ENCODE measurements around the gene LSR.
"Not testable (repeated sequence)": the region's sequence is repeated elsewhere in the genome, so short reads cannot be mapped to it uniquely, and the experiment has no call there.

The LSR gene

GRCh38 chr19:35219008-35219407, 29.8 kb upstream of the LSR start:
- no peak for DNase-seq

GRCh38 chr19:35220315-35220921, 28.4 kb upstream of the LSR start:
- peak; percentile 65 for DNase-seq

- DNase-seq: not testable (repeated sequence)
Observed at GRCh38 chr19:35220973-35221590, 27.7 kb upstream of the LSR start.

- no peak for DNase-seq
Observed at GRCh38 chr19:35222373-35223015, 26.3 kb upstream of the LSR start.

- no peak for DNase-seq
Observed at GRCh38 chr19:35223084-35223790, 25.6 kb upstream of the LSR start.

GRCh38 chr19:35223862-35224505, 24.8 kb upstream of the LSR start:
- no peak for DNase-seq

- DNase-seq: no peak
Observed at GRCh38 chr19:35224681-35225571, 23.9 kb upstream of the LSR start.

- DNase-seq: no peak
Observed at GRCh38 chr19:35225951-35226350, 22.9 kb upstream of the LSR start.

- DNase-seq: no peak
Observed at GRCh38 chr19:35226748-35227147, 22.1 kb upstream of the LSR start.

- no peak for DNase-seq
Observed at GRCh38 chr19:35228177-35228930, 20.4 kb upstream of the LSR start, which contains the start of gene FAM187B. TSS of gene FAM187B (minus strand) at chr19:35228739. CDS start at chr19:35228680, 59 bp downstream.

- DNase-seq: no peak
Observed at GRCh38 chr19:35229601-35230000, 19.2 kb upstream of the LSR start.

- no peak for DNase-seq
Observed at GRCh38 chr19:35231956-35232645, 16.7 kb upstream of the LSR start.

GRCh38 chr19:35232912-35233311, 15.9 kb upstream of the LSR start:
- no peak for DNase-seq

GRCh38 chr19:35236638-35237400, 12.0 kb upstream of the LSR start:
- no peak for DNase-seq

- not testable (repeated sequence) for DNase-seq
Observed at GRCh38 chr19:35239597-35239996, 9.2 kb upstream of the LSR start.

- DNase-seq: no peak
Observed at GRCh38 chr19:35240327-35240726, 8.5 kb upstream of the LSR start.

GRCh38 chr19:35241417-35241816, 7.4 kb upstream of the LSR start:
- no peak for DNase-seq

- DNase-seq: no peak
Observed at GRCh38 chr19:35246466-35247092, 2.2 kb upstream of the LSR start.

All from NCI-H226 (cell line).